ENCODE measurements around the gene ANKRD12.
"Not testable (repeated sequence)": the region's sequence is repeated elsewhere in the genome, so short reads cannot be mapped to it uniquely, and the experiment has no call there.

Gene ANKRD12

GRCh38 chr18:9140381-9140780 lies 3.8 kb downstream of the ANKRD12 start:
- no peak for DNase-seq

GRCh38 chr18:9140984-9141383 lies 4.4 kb downstream of the ANKRD12 start:
- DNase-seq = no peak

GRCh38 chr18:9146224-9146623 lies 9.6 kb downstream of the ANKRD12 start:
- no peak for DNase-seq

DNA sequence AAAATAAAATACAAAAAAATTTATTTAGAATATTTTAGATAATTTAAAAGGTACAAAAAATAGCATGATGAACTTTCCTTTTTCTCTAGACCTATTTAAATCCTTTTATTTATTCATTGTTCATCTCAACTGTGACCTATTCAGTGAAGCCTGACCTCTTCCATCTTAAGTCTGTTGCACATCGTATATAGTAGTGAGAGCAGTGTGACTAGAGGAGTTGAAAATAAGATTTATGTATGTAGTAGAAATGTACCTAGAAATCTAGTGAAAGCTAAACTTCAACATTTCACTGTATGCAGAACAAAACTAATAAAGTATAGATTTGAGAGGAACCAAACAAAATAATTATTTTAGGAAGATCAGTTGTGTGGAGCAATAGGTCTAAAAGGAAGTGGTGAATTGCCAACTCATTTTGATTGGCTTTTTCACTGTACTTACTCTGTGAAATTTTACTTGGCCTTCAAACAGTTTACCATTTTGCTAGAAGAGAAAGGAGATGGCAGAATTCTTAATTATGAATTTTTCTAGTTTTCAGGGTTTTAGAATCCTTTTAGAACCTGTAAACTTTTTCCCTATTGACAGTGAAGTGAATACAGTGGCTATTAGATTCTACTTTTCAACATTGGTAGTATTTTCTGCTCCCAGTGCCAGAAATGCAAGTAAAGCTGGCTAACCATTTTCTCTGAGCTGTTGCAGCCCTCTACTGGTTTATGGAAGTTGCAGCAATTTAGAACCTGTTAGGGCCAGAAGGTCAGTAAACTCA lies 11.0 kb downstream of the ANKRD12 start:
- peak in 11 of 58 donors; percentile 2 to 50 (median 16) for DNase-seq

DNA sequence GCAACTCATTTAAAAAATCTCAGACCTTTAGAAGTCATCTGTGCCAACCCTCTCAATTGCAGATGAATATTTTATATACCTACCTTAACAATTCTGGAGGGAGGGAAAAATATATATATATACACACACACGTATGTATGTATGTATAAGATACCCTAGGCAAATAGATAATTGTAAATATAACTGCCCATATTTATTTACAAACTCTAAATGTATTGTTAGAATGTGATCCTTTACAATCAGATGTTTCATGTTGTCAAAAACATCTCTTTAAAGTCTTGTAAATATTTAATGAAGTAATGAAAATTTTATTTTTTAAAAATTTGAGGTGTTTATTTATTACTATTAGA lies 11.6 kb downstream of the ANKRD12 start:
- DNase-seq = no peak

GRCh38 chr18:9150121-9150520 lies 13.5 kb downstream of the ANKRD12 start:
- DNase-seq = no peak

GRCh38 chr18:9153256-9153655 lies 16.7 kb downstream of the ANKRD12 start:
- no peak for DNase-seq

GRCh38 chr18:9156604-9157249 lies 20.1 kb downstream of the ANKRD12 start:
- DNase-seq = no peak

GRCh38 chr18:9157806-9158205 lies 21.2 kb downstream of the ANKRD12 start:
- no peak for DNase-seq

GRCh38 chr18:9160014-9160413 lies 23.4 kb downstream of the ANKRD12 start:
- no peak for DNase-seq

DNA sequence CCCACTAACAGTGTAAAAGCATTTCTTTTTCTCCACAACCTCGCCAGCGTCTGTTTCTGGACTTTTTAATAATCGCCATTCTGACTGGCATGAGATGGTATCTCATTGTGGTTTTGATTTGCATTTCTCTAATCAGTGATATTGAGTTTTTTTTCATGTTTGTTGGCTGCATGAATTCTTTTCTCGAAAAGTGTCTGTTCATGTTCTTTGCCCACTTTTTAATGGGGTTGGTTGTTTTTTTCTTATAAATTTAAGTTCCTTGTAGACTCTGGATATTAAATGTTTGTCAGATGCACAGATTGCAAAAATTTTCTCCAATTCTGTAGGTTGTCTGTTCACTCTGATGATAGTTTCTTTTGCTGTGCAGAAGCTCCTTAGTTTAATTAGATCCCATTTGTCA lies 26.1 kb downstream of the ANKRD12 start:
- DNase-seq = not testable (repeated sequence)

GRCh38 chr18:9164149-9164548 lies 27.6 kb downstream of the ANKRD12 start:
- not testable (repeated sequence) for DNase-seq

DNA sequence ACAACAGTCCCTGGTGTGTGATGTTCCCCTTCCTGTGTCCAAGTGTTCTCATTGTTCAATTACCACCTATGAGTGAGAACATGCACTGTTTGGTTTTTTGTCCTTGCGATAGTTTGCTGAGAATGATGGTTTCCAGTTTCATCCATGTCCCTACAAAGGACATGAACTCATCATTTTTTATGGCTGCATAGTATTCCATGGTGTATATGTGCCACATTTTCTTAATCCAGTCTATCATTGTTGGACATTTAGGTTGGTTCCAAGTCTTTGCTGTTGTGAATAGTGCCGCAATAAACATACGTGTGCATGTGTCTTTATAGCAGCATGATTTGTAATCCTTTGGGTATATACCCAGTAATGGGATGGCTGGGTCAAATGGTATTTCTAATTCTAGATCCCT lies 29.3 kb downstream of the ANKRD12 start:
- DNase-seq = not testable (repeated sequence)

DNA sequence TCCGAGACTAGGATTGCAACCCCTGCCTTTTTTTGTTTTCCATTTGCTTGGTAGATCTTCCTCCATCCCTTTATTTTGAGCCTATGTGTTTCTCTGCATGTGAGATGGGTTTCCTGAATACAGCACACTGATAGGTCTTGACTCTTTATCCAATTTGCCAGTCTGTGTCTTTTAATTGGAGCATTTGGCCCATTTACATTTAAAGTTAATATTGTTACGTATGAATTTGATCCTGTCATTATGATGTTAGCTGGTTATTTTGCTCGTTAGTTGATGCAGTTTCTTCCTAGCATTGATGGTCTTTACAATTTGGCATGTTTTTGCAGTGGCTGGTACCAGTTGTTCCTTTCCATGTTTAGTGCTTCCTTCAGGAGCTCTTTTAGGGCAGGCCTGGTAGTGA lies 32.9 kb downstream of the ANKRD12 start:
- not testable (repeated sequence) for DNase-seq

GRCh38 chr18:9171919-9172318 lies 35.3 kb downstream of the ANKRD12 start:
- DNase-seq = not testable (repeated sequence)

DNA sequence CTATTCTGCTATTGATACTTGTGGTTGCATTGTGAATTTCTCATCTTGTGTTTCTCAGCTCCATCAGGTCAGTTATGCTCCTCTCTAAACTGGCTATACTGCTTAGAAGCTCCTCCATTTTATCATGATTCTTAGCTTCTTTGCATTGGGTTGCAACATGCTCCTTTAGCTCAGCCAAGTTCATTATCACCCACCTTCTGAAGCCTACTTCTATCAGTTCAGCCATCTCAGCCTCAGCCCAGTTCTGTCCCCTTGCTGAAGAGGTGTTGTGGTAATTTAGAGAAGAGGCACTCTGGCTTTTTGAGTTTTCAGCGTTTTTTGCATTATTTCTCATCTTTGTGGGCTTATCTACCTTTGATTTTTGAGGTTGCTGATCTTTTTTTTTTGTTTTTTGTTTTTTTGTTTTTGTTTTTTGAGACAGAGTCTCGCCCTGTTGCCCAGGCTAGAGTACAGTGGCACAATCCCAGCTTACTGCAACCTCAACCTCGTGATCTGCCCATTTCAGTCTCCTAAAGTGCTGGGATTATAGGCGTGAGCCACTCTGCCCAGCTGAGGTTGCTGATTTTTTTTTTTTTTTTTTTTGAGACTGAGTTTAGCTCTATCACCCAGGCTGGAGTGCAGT lies 36.0 kb downstream of the ANKRD12 start:
- DNase-seq = no peak

DNA sequence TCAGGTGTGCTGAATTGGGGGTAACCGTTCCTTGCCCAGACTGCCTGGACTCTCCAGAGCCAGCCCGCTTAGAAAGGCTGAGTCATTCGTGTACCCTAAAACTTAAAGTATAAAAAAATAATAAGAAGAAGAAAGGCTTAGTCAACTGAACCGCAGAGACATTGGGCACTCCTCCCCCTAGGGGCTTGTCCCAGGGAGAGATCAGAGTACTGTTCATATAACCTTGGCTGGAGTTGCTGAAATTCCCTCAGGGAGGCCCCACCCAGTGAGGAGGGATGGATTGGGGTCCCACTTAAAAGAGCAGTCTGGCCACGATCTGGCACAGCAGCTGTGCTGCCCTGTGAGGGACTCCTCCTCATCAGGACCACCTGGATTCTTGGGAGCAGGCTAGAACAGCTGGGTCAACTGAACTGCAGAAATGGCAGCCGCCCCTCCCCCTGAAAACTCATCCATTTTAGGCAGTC lies 37.2 kb downstream of the ANKRD12 start:
- DNase-seq = no peak

- DNase-seq = no peak
These were observed 37.7 kb downstream of the ANKRD12 start for GRCh38 chr18:9174302-9174701.

GRCh38 chr18:9175115-9175514 lies 38.5 kb downstream of the ANKRD12 start:
- no peak for DNase-seq

GRCh38 chr18:9177031-9177430 lies 40.5 kb downstream of the ANKRD12 start:
- DNase-seq = no peak

GRCh38 chr18:9177466-9177865 lies 40.9 kb downstream of the ANKRD12 start:
- no peak for DNase-seq

GRCh38 chr18:9178557-9178956 lies 42.0 kb downstream of the ANKRD12 start:
- no peak for DNase-seq

DNA sequence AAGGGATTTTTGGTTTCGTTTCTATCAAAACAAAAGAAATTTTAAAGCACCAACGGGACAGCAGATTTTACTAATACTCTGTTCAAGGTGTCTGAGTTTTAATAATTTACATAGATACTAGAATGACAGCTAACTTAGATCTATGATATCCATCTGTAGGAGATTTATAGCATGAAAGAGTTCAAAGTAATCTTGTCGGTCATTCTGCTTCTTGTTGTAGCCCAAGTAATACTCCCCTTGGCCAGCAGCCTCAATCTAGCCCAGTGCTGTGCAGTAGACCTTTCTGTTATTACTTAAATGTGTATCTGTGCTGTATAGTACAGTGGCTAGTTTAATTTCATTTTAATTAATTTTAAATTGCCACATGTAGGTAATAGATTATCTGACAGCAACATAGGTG lies 44.7 kb downstream of the ANKRD12 start:
- DNase-seq = no peak
